CD4-positive, alpha-beta T cell treated with Interleukin-12 subunit alpha and Interleukin-12 subunit beta, for 1 hour (primary cell): Measurements from ENCODE around the gene KCNN3.

Source experiments
- DNase-seq: peaks from one replicate; pipeline ENCODE4 v3.0.0-alpha.2; 2020

The KCNN3 gene

GRCh38 chr1:154767315-154768240 is 102.5 kb downstream of the KCNN3 start:
- no peak for DNase-seq

- DNase-seq, result peak; percentile 23
These were observed 104.1 kb downstream of the KCNN3 start for GRCh38 chr1:154765970-154766369.

- DNase-seq, result no peak
These were observed 105.3 kb downstream of the KCNN3 start for GRCh38 chr1:154764773-154765172.

GRCh38 chr1:154764181-154764580 is 105.9 kb downstream of the KCNN3 start:
- DNase-seq, result no peak

GRCh38 chr1:154760469-154760933 is 109.6 kb downstream of the KCNN3 start:
- DNase-seq, result peak; percentile 84

GRCh38 chr1:154759793-154760192 is 110.3 kb downstream of the KCNN3 start:
- DNase-seq, result no peak

GRCh38 chr1:154759196-154759595 is 110.9 kb downstream of the KCNN3 start:
- DNase-seq, result peak; percentile 20

GRCh38 chr1:154758346-154758745 is 111.7 kb downstream of the KCNN3 start:
- no peak for DNase-seq

- no peak for DNase-seq
These were observed 113.1 kb downstream of the KCNN3 start for GRCh38 chr1:154756793-154757548.

- no peak for DNase-seq
These were observed 114.0 kb downstream of the KCNN3 start for GRCh38 chr1:154755858-154756730.

- DNase-seq, result no peak
These were observed 116.7 kb downstream of the KCNN3 start for GRCh38 chr1:154753426-154753825.

- no peak for DNase-seq
These were observed 117.6 kb downstream of the KCNN3 start for GRCh38 chr1:154752273-154753030.

- no peak for DNase-seq
These were observed 118.4 kb downstream of the KCNN3 start for GRCh38 chr1:154751690-154752089.

- DNase-seq, result no peak
These were observed 119.1 kb downstream of the KCNN3 start for GRCh38 chr1:154750681-154751665.

GRCh38 chr1:154749078-154749760 is 120.9 kb downstream of the KCNN3 start:
- no peak for DNase-seq

- DNase-seq, result no peak
These were observed 121.7 kb downstream of the KCNN3 start for GRCh38 chr1:154748405-154748775.

- peak; percentile 45 for DNase-seq
These were observed 122.2 kb downstream of the KCNN3 start for GRCh38 chr1:154747740-154748404.

GRCh38 chr1:154747380-154747739 is 122.7 kb downstream of the KCNN3 start:
- no peak for DNase-seq

GRCh38 chr1:154746622-154747299 is 123.3 kb downstream of the KCNN3 start:
- DNase-seq, result no peak
